ENCODE measurements around the gene PRAMEF8.
"Not testable (repeated sequence)": the region's sequence is repeated elsewhere in the genome, so short reads cannot be mapped to it uniquely, and the experiment has no call there.

GRCh38 chr1:13315281-13315680 is 30.3 kb upstream of the PRAMEF8 start, which contains the start of gene PRAMEF15:
- TF ChIP-seq, protein P1, sequence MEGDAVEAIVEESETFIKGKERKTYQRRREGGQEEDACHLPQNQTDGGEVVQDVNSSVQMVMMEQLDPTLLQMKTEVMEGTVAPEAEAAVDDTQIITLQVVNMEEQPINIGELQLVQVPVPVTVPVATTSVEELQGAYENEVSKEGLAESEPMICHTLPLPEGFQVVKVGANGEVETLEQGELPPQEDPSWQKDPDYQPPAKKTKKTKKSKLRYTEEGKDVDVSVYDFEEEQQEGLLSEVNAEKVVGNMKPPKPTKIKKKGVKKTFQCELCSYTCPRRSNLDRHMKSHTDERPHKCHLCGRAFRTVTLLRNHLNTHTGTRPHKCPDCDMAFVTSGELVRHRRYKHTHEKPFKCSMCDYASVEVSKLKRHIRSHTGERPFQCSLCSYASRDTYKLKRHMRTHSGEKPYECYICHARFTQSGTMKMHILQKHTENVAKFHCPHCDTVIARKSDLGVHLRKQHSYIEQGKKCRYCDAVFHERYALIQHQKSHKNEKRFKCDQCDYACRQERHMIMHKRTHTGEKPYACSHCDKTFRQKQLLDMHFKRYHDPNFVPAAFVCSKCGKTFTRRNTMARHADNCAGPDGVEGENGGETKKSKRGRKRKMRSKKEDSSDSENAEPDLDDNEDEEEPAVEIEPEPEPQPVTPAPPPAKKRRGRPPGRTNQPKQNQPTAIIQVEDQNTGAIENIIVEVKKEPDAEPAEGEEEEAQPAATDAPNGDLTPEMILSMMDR (IDR thresholded peaks at IDR 0.05) = not testable (repeated sequence)
- not testable (repeated sequence) for TF ChIP-seq POLR2A (IDR thresholded peaks at IDR 0.05)
